HG02798 (cell line): ENCODE data around the gene EVX1.

Experiments
- ATAC-seq: cut with Tn5 transposase; IDR thresholded peaks from one replicate; pipeline ENCODE4 v1.9.1; 2021; ENCODE audit warnings: mild to moderate bottlenecking; ENCODE audit not compliant: unreplicated experiment, poor library complexity

EVX1 gene

GRCh38 chr7:27248427-27248806 is 5.8 kb downstream of the EVX1 start:
- no peak for ATAC-seq

- ATAC-seq = no peak
Observed at GRCh38 chr7:27248911-27249723, 6.5 kb downstream of the EVX1 start.

GRCh38 chr7:27249724-27250556 is 7.3 kb downstream of the EVX1 start:
- no peak for ATAC-seq

- ATAC-seq = no peak
Observed at GRCh38 chr7:27250557-27251070, 8.0 kb downstream of the EVX1 start.

GRCh38 chr7:27251136-27251651 is 8.6 kb downstream of the EVX1 start:
- no peak for ATAC-seq

- ATAC-seq = no peak
Observed at GRCh38 chr7:27251652-27252590, 9.3 kb downstream of the EVX1 start.

GRCh38 chr7:27254625-27255024 is 12.0 kb downstream of the EVX1 start:
- ATAC-seq = no peak

- ATAC-seq = no peak
Observed at GRCh38 chr7:27260211-27260610, 17.6 kb downstream of the EVX1 start.

GRCh38 chr7:27262121-27262520 is 19.5 kb downstream of the EVX1 start:
- ATAC-seq = no peak

GRCh38 chr7:27263781-27264180 is 21.2 kb downstream of the EVX1 start:
- ATAC-seq = no peak

- no peak for ATAC-seq
Observed at GRCh38 chr7:27269455-27269854, 26.9 kb downstream of the EVX1 start.

GRCh38 chr7:27271384-27271783 is 28.8 kb downstream of the EVX1 start:
- no peak for ATAC-seq

- no peak for ATAC-seq
Observed at GRCh38 chr7:27277628-27278027, 35.0 kb downstream of the EVX1 start.

- ATAC-seq = no peak
Observed at GRCh38 chr7:27283558-27283957, 41.0 kb downstream of the EVX1 start.

GRCh38 chr7:27295236-27295635 is 52.6 kb downstream of the EVX1 start:
- ATAC-seq = no peak

GRCh38 chr7:27297356-27297755 is 54.8 kb downstream of the EVX1 start:
- ATAC-seq = no peak
